K562 (cell line): ENCODE results near the gene SRC. TPM values are rescaled to one million over a fixed set of nuclear protein-coding genes. Genes with fewer than 3 reads are reported as not detected.

Experiments used
- ATAC-seq: fragments of 200-7000 bp; cut with Tn5 transposase; 3 replicates; pipeline ENCODE4 v1.9.1; 2020; ENCODE audit warnings: moderate library complexity
- BruUV-seq: library from RNA; stranded (reverse); fragments of 400-500 nt; replicated peaks from 2 replicates; lab custom pipeline; 2021; lab: Mats Ljungman, UMichigan
- CTCF ChIA-PET: fragments of 300-600 bp; formaldehyde crosslinking; extraction: SDS; loops from one replicate; lab custom pipeline; 2021; ENCODE audit warnings: low intra/inter-chr PET ratio; lab: Yijun Ruan, JAX
- POLR2A ChIA-PET: fragments of 300-600, 350-650 bp; sonication (Branson Sonifier 250); formaldehyde crosslinking; extraction: SDS; loops from one replicate; lab custom pipeline; 2021; ENCODE audit warnings: antibody characterized with exemption, inconsistent platforms; lab: Yijun Ruan, JAX
- DNase-seq, 4 experiments: peaks; one replicate each; pipeline versions ENCODE4 v3.0.0 to v3.0.0-alpha.2; 2011 to 2018; ENCODE audit warnings: low spot score in 3 of 4, mixed read lengths in 3 of 4; ENCODE audit errors: extremely low read depth in 1 of 4
- FAIRE-seq: peaks from 2 replicates; lab custom pipeline; 2011; peaks lifted over from hg19 to GRCh38; lab: Jason Lieb, UNC
- H2AFZ ChIP-seq: 2 replicates; pipeline ENCODE4 v1.6.0; 2011; ENCODE audit warnings: low read depth, low read length, control low read depth, inconsistent platforms
- H3K27ac ChIP-seq: fragments of 200-600 bp; 3 replicates; pipeline ENCODE4 v1.8.0; 2011; ENCODE audit warnings: low read depth, mild to moderate bottlenecking, control low read depth, inconsistent platforms, low read length, moderate library complexity, mixed read lengths; ENCODE audit errors: extremely low read depth
- H3K27me3 ChIP-seq, 2 experiments: fragments of 300-600 bp in 1 of 2; 2 replicates in 1 of 2; 3 replicates in 1 of 2; pipeline versions ENCODE4 v1.6.0 to v1.8.0; 2011; ENCODE audit warnings: inconsistent platforms in 2 of 2, low read length in 2 of 2, mild to moderate bottlenecking in 1 of 2, mixed read lengths in 1 of 2, moderate library complexity in 1 of 2; ENCODE audit not compliant: control insufficient read depth in 2 of 2, insufficient read depth in 2 of 2
- H3K36me3 ChIP-seq: fragments of 300-600 bp; 3 replicates; pipeline ENCODE4 v1.8.0; 2011; ENCODE audit warnings: mild to moderate bottlenecking, low read length, inconsistent platforms; ENCODE audit not compliant: control insufficient read depth, insufficient read depth
- H3K4me1 ChIP-seq, 2 experiments: fragments of 200-600 bp in 1 of 2; replicated peaks in 1 of 2; 2 replicates in 1 of 2; 3 replicates in 1 of 2; pipeline versions ENCODE4 v1.5.1 to v1.8.0; 2011; ENCODE audit warnings: inconsistent platforms in 2 of 2, low read length in 2 of 2, mild to moderate bottlenecking in 1 of 2, mixed read lengths in 1 of 2, moderate library complexity in 1 of 2; ENCODE audit not compliant: control insufficient read depth in 2 of 2, insufficient read depth in 2 of 2
- H3K4me2 ChIP-seq: 2 replicates; pipeline ENCODE4 v1.6.1; 2011; ENCODE audit warnings: low read length, control low read depth, inconsistent platforms, mixed read lengths; ENCODE audit not compliant: insufficient read depth
- H3K4me3 ChIP-seq: fragments of 200-600 bp; sonication (generic), shearing (Covaris generic); 2 replicates; pipeline ENCODE4 v1.5.1; 2016; ENCODE audit warnings: control low read depth, inconsistent platforms
- H3K79me2 ChIP-seq: fragments of 200-600 bp; 3 replicates; pipeline ENCODE4 v1.8.0; 2011; ENCODE audit warnings: low read length, inconsistent platforms; ENCODE audit not compliant: control insufficient read depth, insufficient read depth
- H3K9ac ChIP-seq, 2 experiments: 2 replicates each; pipeline versions ENCODE4 v1.6.0 to v1.6.1; 2011; ENCODE audit warnings: low read depth in 2 of 2, low read length in 2 of 2, control low read depth in 1 of 2, inconsistent platforms in 1 of 2, mild to moderate bottlenecking in 1 of 2, mixed read lengths in 1 of 2; ENCODE audit not compliant: insufficient read depth in 1 of 2
- H3K9me1 ChIP-seq: one replicate; pipeline ENCODE4 v1.6.0; 2011; ENCODE audit warnings: inconsistent platforms, mild to moderate bottlenecking, low read length, moderate library complexity; ENCODE audit not compliant: control insufficient read depth, insufficient read depth
- H3K9me3 ChIP-seq: replicated peaks from 2 replicates; pipeline ENCODE4 v1.5.1; 2011; ENCODE audit warnings: low read depth, low read length, inconsistent platforms; ENCODE audit not compliant: control insufficient read depth, insufficient read depth
- H4K20me1 ChIP-seq: replicated peaks from 2 replicates; pipeline ENCODE4 v1.6.1; 2011; ENCODE audit warnings: low read length, inconsistent platforms, mixed read lengths; ENCODE audit not compliant: control insufficient read depth, insufficient read depth
- ATF6 ChIP-seq: sonication (generic); formaldehyde crosslinking; IDR thresholded peaks from 2 replicates; pipeline ENCODE4 v1.4.0; 2020; ENCODE audit warnings: mild to moderate bottlenecking, missing genetic modification reagents
- BRD4 ChIP-seq: fragments of 200-600 bp; sonication (generic); IDR thresholded peaks from 2 replicates; pipeline ENCODE4 v1.6.1; 2017; ENCODE audit warnings: inconsistent platforms
- CBFA2T3 ChIP-seq: fragments of 450-650 bp; IDR thresholded peaks from 2 replicates; pipeline ENCODE4 v1.6.1; 2017
- EZH2 ChIP-seq: IDR thresholded peaks from 2 replicates; pipeline ENCODE4 v1.6.1; 2012; ENCODE audit warnings: low read depth, mild to moderate bottlenecking, inconsistent platforms, low read length, borderline replicate concordance
- L3MBTL2 ChIP-seq: fragments of 450-650 bp; IDR thresholded peaks from 2 replicates; pipeline ENCODE4 v1.6.1; 2016; ENCODE audit warnings: mild to moderate bottlenecking, moderate library complexity
- NFXL1 ChIP-seq: fragments of 450-650 bp; formaldehyde crosslinking; IDR thresholded peaks from 2 replicates; pipeline ENCODE4 v1.4.0; 2021; ENCODE audit warnings: mild to moderate bottlenecking
- PRPF4 ChIP-seq: fragments of 200-400 bp; formaldehyde crosslinking; IDR thresholded peaks from one replicate; pipeline ENCODE4 v1.6.1; 2017; ENCODE audit warnings: low read length, low read depth, mild to moderate bottlenecking; ENCODE audit not compliant: insufficient read depth, poor library complexity, severe bottlenecking
- THAP7 ChIP-seq: fragments of 250-450 bp; sonication (Bioruptor Pico); IDR thresholded peaks from 2 replicates; pipeline ENCODE4 v1.5.0; 2021
- ZFP91 ChIP-seq: sonication (generic); formaldehyde crosslinking; IDR thresholded peaks from 2 replicates; pipeline ENCODE4 v1.8.0; 2022; ENCODE audit warnings: mild to moderate bottlenecking, missing genetic modification reagents
- ZNF140 ChIP-seq: fragments of 250-450 bp; sonication (Bioruptor Pico); IDR thresholded peaks from 2 replicates; pipeline ENCODE4 v1.8.0; 2021; ENCODE audit warnings: moderate library complexity, mild to moderate bottlenecking, inconsistent platforms
- ZNF75A ChIP-seq: fragments of 450-650 bp; formaldehyde crosslinking; IDR thresholded peaks from 2 replicates; pipeline ENCODE4 v1.4.0; 2020; ENCODE audit warnings: mild to moderate bottlenecking
- WGBS: fragments of 100-300 bp; shearing (Covaris generic); methylation state at CpG from one replicate; pipeline ENCODE4 v1.1.6; 2016; ENCODE audit warnings: low coverage, mixed read lengths; ENCODE audit not compliant: insufficient coverage; ENCODE audit errors: missing lambda C conversion rate; 5-methylcytosine and 5-hydroxymethylcytosine counted together
- in situ Hi-C: fragments of 300-500 bp; cut with MboI; formaldehyde crosslinking; loops from 4 replicates; pipeline ENCODE4 v1.15.0; 2018; ENCODE audit warnings: inconsistent platforms, mixed read lengths
- intact Hi-C: fragments of 100-400 bp; cut with micrococcal nuclease; formaldehyde crosslinking; loops from 2 replicates; pipeline ENCODE4 v1.14.2; 2022
- polyA plus RNA-seq, 8 experiments: library from polyadenylated mRNA; depleted of rRNA in 4 of 8; stranded (reverse) in 5 of 8; unstranded in 3 of 8; fragments of >200 nt; fragmentation: Nextera tagmentation in 2 of 8; fragmentation: Illumina TruSeq in 1 of 8; extraction: Ambion mirVana in 2 of 8; extraction: Trizol in 1 of 8; gene quantifications; 2 replicates each; pipeline versions ENCODE4 v1.2.1 to v1.2.3, GENCODE V29; 2011 to 2014; ENCODE audit warnings: inconsistent platforms in 1 of 8, missing spikeins in 1 of 8
- total RNA-seq, 7 experiments: library from RNA; depleted of rRNA in 6 of 7; stranded (reverse); fragments of >200 nt in 6 of 7; fragmentation: Illumina TruSeq in 2 of 7; extraction: Trizol in 2 of 7; gene quantifications; 2 replicates each; pipeline versions ENCODE4 v1.2.1 to v1.2.3, GENCODE V29; 2011 to 2021; ENCODE audit warnings: low replicate concordance in 1 of 7

Gene SRC
- total and polyA plus RNA-seq, 9 of the 15 experiments (the other 6 are each of a cell fraction or from before 2014, with no cell fraction given) = 0.06 to 8.5 (median 3.1) TPM

- Histone ChIP-seq H3K27me3 (no peaks in the 10 kb centered on the region), H3K9ac (peak overlapping the region in 1 of 2 experiments; percentile 83; a peak in 1 of 4 replicates), H3K4me3 (no peak overlapping the region), H3K9me1 (peaks cover 3% of the 10 kb centered on the region), H3K9me3 (no peaks in the 10 kb centered on the region), H3K4me1 (peaks cover 30 to 40% of the 10 kb centered on the region in 2 experiments), H3K79me2 (no peaks in the 10 kb centered on the region; the same call in 2 of the 3 replicates), H3K36me3 (peaks cover 61% of the 10 kb centered on the region), H3K4me2 (no peak overlapping the region), H2AFZ (no peak overlapping the region), H3K27ac (no peak overlapping the region), H4K20me1 (peaks cover 3% of the 10 kb centered on the region; the same call in 1 of the 2 replicates)
- no peak for TF ChIP-seq NFXL1 (CRISPR knock-in tag)
- FAIRE-seq (no peak), DNase-seq (no peak), ATAC-seq (peak; percentile 25; the same call in 2 of the 3 replicates)
- POLR2A ChIA-PET = interaction anchor here (0.6 to 2.0 kb wide), 7 partner anchors 11 to 1057 kb away, joined by 3 to 5 read pairs (median 4); partner anchors contain the start of gene MANBAL
- 95% methylated on average over 7 of the region's 8 CpGs for WGBS
- intact Hi-C loops = no loop called here
- no TSS peak for BruUV-seq
- in situ Hi-C loops = no loop called here
- CTCF ChIA-PET = no interaction called here
Observed at GRCh38 chr20:37313546-37314091, 32.3 kb upstream of the SRC start.

GRCh38 chr20:37314099-37314498 lies 31.8 kb upstream of the SRC start:
- peak overlapping the region in 1 of 2 experiments; percentile 83; a peak in 2 of 4 replicates for H3K9ac ChIP-seq
- in situ Hi-C loops = no loop called here
- H3K9me1 ChIP-seq = peaks cover 3% of the 10 kb centered on the region
- ChIA-PET CTCF (no interaction called here), POLR2A (interaction anchor here (0.6 to 2.0 kb wide), 6 partner anchors 11 to 1057 kb away, joined by 3 to 5 read pairs (median 4); partner anchors contain the start of gene MANBAL)
- TF ChIP-seq THAP7 (CRISPR knock-in tag) (no peak), EZH2 (no peak), ZFP91 (no peak), ZNF140 (CRISPR knock-in tag) (no peak), L3MBTL2 (no peak), CBFA2T3 (no peak), PRPF4 (no peak), BRD4 (no peak), ZNF75A (CRISPR knock-in tag) (no peak), ATF6 (CRISPR knock-in tag) (no peak)
- no peak for DNase-seq
- peaks cover 29 to 43% of the 10 kb centered on the region in 2 experiments for H3K4me1 ChIP-seq
- no peaks in the 10 kb centered on the region; the same call in 2 of the 3 replicates for H3K79me2 ChIP-seq
- no peak overlapping the region for H2AFZ ChIP-seq
- H3K9me3 ChIP-seq = no peaks in the 10 kb centered on the region
- no peak overlapping the region for H3K4me3 ChIP-seq
- 82% methylated on average over 4 of the region's 4 CpGs for WGBS
- BruUV-seq = no TSS peak
- FAIRE-seq = no peak
- peaks cover 56% of the 10 kb centered on the region for H3K36me3 ChIP-seq
- no peak for ATAC-seq
- no peak overlapping the region; the same call in 2 of the 3 replicates for H3K27ac ChIP-seq
- peaks cover 3% of the 10 kb centered on the region; the same call in 1 of the 2 replicates for H4K20me1 ChIP-seq
- H3K4me2 ChIP-seq = no peak overlapping the region
- no peaks in the 10 kb centered on the region for H3K27me3 ChIP-seq
- intact Hi-C loops = no loop called here
